Kidney glomerular epithelial cell (primary cell): ENCODE measurements around the gene WDR70.
"Not testable (repeated sequence)": the region's sequence is repeated elsewhere in the genome, so short reads cannot be mapped to it uniquely, and the experiment has no call there.

ENCODE experiments used
- DNase-seq: peaks from one replicate; lab custom pipeline; 2025; lab: John Stamatoyannopoulos, UW

WDR70 gene

GRCh38 chr5:37454402-37455055 is 75.4 kb downstream of the WDR70 start:
- DNase-seq, result not testable (repeated sequence)

GRCh38 chr5:37463191-37464051 is 84.3 kb downstream of the WDR70 start:
- not testable (repeated sequence) for DNase-seq

- DNase-seq, result not testable (repeated sequence)
Observed at GRCh38 chr5:37464581-37464980, 85.5 kb downstream of the WDR70 start.

- DNase-seq, result not testable (repeated sequence)
Observed at GRCh38 chr5:37469383-37469782, 90.3 kb downstream of the WDR70 start.

- no peak for DNase-seq
Observed at GRCh38 chr5:37471666-37472197, 92.6 kb downstream of the WDR70 start.

GRCh38 chr5:37477426-37477825 is 98.3 kb downstream of the WDR70 start:
- DNase-seq, result no peak

- no peak for DNase-seq
Observed at GRCh38 chr5:37478121-37478894, 99.2 kb downstream of the WDR70 start.

GRCh38 chr5:37481395-37481794 is 102.3 kb downstream of the WDR70 start:
- DNase-seq, result not testable (repeated sequence)

GRCh38 chr5:37490120-37490810 is 111.1 kb downstream of the WDR70 start:
- no peak for DNase-seq

GRCh38 chr5:37490931-37491330 is 111.8 kb downstream of the WDR70 start:
- no peak for DNase-seq

GRCh38 chr5:37492778-37493555 is 113.8 kb downstream of the WDR70 start:
- DNase-seq, result no peak

- DNase-seq, result no peak
Observed at GRCh38 chr5:37494756-37495155, 115.6 kb downstream of the WDR70 start.

GRCh38 chr5:37495210-37495609 is 116.1 kb downstream of the WDR70 start:
- DNase-seq, result peak; percentile 7

- peak; percentile 10 for DNase-seq
Observed at GRCh38 chr5:37495668-37496347, 116.7 kb downstream of the WDR70 start.

GRCh38 chr5:37496902-37497445 is 117.9 kb downstream of the WDR70 start:
- no peak for DNase-seq

GRCh38 chr5:37501152-37501551 is 122.0 kb downstream of the WDR70 start:
- DNase-seq, result no peak

GRCh38 chr5:37506241-37506640 is 127.1 kb downstream of the WDR70 start:
- no peak for DNase-seq

GRCh38 chr5:37506722-37507121 is 127.6 kb downstream of the WDR70 start:
- DNase-seq, result no peak

- DNase-seq, result no peak
Observed at GRCh38 chr5:37511646-37512045, 132.5 kb downstream of the WDR70 start.

- no peak for DNase-seq
Observed at GRCh38 chr5:37514946-37515345, 135.8 kb downstream of the WDR70 start.
